T-helper 2 cell (primary cell): ENCODE results near the gene SPINT4.
A peak's percentile ranks its signal among the peaks of the same experiment; 100 is the strongest.

Experiments
- DNase-seq, 5 experiments: peaks; one replicate each; pipeline versions ENCODE4 v3.0.0 to v3.0.0-alpha.2; 2012 to 2022

SPINT4 gene

GRCh38 chr20:45765980-45766379, 43.8 kb downstream of the SPINT4 start:
- no peak for DNase-seq

GRCh38 chr20:45768479-45768878, 46.3 kb downstream of the SPINT4 start:
- DNase-seq = no peak

GRCh38 chr20:45771182-45771759, 49.1 kb downstream of the SPINT4 start:
- peak; percentile 54 to 74 (median 66) for DNase-seq

- DNase-seq = no peak
These were observed 50.5 kb downstream of the SPINT4 start for GRCh38 chr20:45772693-45773092.

GRCh38 chr20:45774945-45775344, 52.8 kb downstream of the SPINT4 start:
- DNase-seq = no peak

- DNase-seq = no peak
These were observed 53.3 kb downstream of the SPINT4 start for GRCh38 chr20:45775411-45775810.
